ENCODE measurements around the gene BNIP2.
A peak's percentile ranks its signal among the peaks of the same experiment; 100 is the strongest.
"Not testable (repeated sequence)": the region's sequence is repeated elsewhere in the genome, so short reads cannot be mapped to it uniquely, and the experiment has no call there.

BNIP2 gene

DNA sequence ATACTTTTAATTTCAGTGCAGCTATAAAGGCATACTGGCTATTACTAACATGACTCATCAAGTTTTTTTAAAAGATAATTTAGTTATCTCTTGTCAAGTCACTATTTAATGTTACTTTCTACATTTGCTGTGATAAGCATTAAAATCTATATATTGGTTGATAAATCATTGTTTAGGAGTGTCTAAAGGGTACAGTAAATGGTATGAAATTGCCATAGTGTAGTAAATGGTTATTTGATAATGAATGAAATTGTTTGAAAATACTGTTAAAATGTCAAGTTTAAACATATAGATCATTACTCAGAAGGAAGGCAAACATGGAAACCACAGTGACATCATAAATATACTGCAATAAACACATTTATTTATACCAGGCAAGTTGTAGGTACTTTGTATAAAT is 13.2 kb upstream of the BNIP2 start:
- Histone ChIP-seq H3K4ac (ENCODE audit: low read depth, low read length) (no peak overlapping the region), H3K4me2 (ENCODE audit: low read length) (no peak overlapping the region), H3K4me1 (ENCODE audit: control insufficient read depth in 1 of 2, insufficient read depth in 2 of 2, low read length in 2 of 2) (no peaks in the 10 kb centered on the region), H4K8ac (ENCODE audit: low read depth, low read length) (no peak overlapping the region), H2AK5ac (ENCODE audit: low read length) (no peak overlapping the region), H3K23ac (ENCODE audit: low read length) (no peak overlapping the region), H2AFZ (ENCODE audit: insufficient read depth, low read length, poor library complexity) (no peak overlapping the region), H4K91ac (ENCODE audit: low read depth, low read length) (no peak overlapping the region), H3K9ac (ENCODE audit: low read length) (no peak overlapping the region), H3K79me1 (ENCODE audit: low read length) (no peaks in the 10 kb centered on the region), H4K12ac (ENCODE audit: low read depth, low read length) (no peak overlapping the region), H3K36me3 (ENCODE audit: control insufficient read depth in 1 of 2, insufficient read depth in 2 of 2, low read length in 2 of 2) (no peaks in the 10 kb centered on the region), H2BK12ac (ENCODE audit: low read length) (no peak overlapping the region), H2BK120ac (ENCODE audit: insufficient read depth, low read length, poor library complexity) (no peak overlapping the region), H2BK5ac (ENCODE audit: low read depth, low read length, poor library complexity) (no peak overlapping the region), H3K4me3 (ENCODE audit: low read depth, low read length) (no peak overlapping the region), H3K14ac (ENCODE audit: low read length) (no peak overlapping the region), H3K27ac (ENCODE audit: low read depth, low read length) (no peak overlapping the region), H3K9me3 (ENCODE audit: insufficient read depth, low read depth, low read length) (no peaks in the 10 kb centered on the region), H3K79me2 (ENCODE audit: control insufficient read depth, insufficient read depth, low read length, poor library complexity) (no peaks in the 10 kb centered on the region), H3K18ac (ENCODE audit: low read length) (no peak overlapping the region), H3K27me3 (ENCODE audit: insufficient read depth, low read length) (no peaks in the 10 kb centered on the region)
- no peak for DNase-seq

DNA sequence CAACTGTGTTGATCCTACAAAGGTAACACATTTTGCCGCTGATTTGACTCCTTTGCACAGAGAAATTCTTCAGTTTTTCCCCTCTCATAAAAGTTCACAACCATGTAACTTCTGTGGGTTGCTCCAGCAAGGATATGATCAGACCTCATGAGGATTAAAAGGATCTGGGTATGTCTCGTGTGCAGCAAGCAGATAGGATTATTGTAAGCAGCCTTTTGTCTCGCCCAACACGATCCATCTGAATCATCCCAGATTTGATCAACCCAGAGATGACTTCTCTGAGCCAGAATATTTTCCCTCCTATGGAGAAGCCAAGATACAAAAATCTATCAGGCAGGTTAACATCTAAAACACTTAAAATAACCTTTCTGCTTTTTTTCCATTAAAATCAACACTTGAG is 12.8 kb upstream of the BNIP2 start:
- no peak overlapping the region for H3K23ac ChIP-seq (ENCODE audit: low read length)
- no peak overlapping the region for H3K4me3 ChIP-seq (ENCODE audit: low read depth, low read length)
- H2BK12ac ChIP-seq (ENCODE audit: low read length), result no peak overlapping the region
- H4K8ac ChIP-seq (ENCODE audit: low read depth, low read length), result no peak overlapping the region
- no peak overlapping the region for H2BK120ac ChIP-seq (ENCODE audit: insufficient read depth, low read length, poor library complexity)
- H3K4ac ChIP-seq (ENCODE audit: low read depth, low read length), result no peak overlapping the region
- no peak overlapping the region for H2AFZ ChIP-seq (ENCODE audit: insufficient read depth, low read length, poor library complexity)
- no peaks in the 10 kb centered on the region for H3K4me1 ChIP-seq (ENCODE audit: control insufficient read depth in 1 of 2, insufficient read depth in 2 of 2, low read length in 2 of 2)
- H3K36me3 ChIP-seq (ENCODE audit: control insufficient read depth in 1 of 2, insufficient read depth in 2 of 2, low read length in 2 of 2), result no peaks in the 10 kb centered on the region
- no peaks in the 10 kb centered on the region for H3K27me3 ChIP-seq (ENCODE audit: insufficient read depth, low read length)
- DNase-seq, result no peak
- H4K12ac ChIP-seq (ENCODE audit: low read depth, low read length), result no peak overlapping the region
- WGBS (ENCODE audit: extremely low coverage, insufficient coverage, insufficient read length), result no CpG with 5 or more reads among the region's 4 CpGs
- H3K79me2 ChIP-seq (ENCODE audit: control insufficient read depth, insufficient read depth, low read length, poor library complexity), result no peaks in the 10 kb centered on the region
- no peak overlapping the region for H3K27ac ChIP-seq (ENCODE audit: low read depth, low read length)
- no peak overlapping the region for H3K4me2 ChIP-seq (ENCODE audit: low read length)
- H4K91ac ChIP-seq (ENCODE audit: low read depth, low read length), result no peak overlapping the region
- no peaks in the 10 kb centered on the region for H3K79me1 ChIP-seq (ENCODE audit: low read length)
- H2AK5ac ChIP-seq (ENCODE audit: low read length), result no peak overlapping the region
- no peaks in the 10 kb centered on the region for H3K9me3 ChIP-seq (ENCODE audit: insufficient read depth, low read depth, low read length)
- H3K9ac ChIP-seq (ENCODE audit: low read length), result no peak overlapping the region
- H3K18ac ChIP-seq (ENCODE audit: low read length), result no peak overlapping the region
- no peak overlapping the region for H2BK5ac ChIP-seq (ENCODE audit: low read depth, low read length, poor library complexity)
- H3K14ac ChIP-seq (ENCODE audit: low read length), result no peak overlapping the region

DNA sequence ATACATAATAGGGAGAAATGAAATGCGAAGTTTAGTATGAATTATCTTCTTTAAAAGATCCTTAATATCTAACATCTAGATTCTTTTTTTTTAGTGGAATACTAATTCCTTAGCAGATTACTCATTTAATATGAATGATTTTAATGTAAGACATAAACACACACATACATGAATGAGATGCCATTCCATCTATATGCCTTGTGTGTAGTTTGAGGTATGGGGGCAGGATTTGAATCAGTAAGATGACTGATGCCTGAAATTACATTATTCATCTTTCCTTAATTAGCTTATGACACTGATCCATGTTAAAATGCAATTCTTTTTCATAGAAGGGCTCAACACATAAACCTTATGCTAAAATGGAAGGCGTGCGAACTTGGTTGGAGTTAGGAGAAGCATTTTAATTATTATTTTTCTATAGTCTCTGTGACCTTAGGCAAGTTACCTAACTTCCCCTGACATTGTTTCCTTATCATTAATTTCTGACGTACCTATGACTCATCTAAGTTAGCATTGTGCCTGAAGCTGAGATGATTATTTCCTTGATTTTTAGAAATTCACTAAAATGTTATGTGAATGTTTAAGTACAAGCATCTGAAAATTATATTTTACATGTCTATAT is 10.8 kb upstream of the BNIP2 start:
- no peaks in the 10 kb centered on the region for H3K27me3 ChIP-seq (ENCODE audit: insufficient read depth, low read length)
- no peak overlapping the region for H3K18ac ChIP-seq (ENCODE audit: low read length)
- H3K14ac ChIP-seq (ENCODE audit: low read length), result no peak overlapping the region
- H2BK12ac ChIP-seq (ENCODE audit: low read length), result no peak overlapping the region
- no peaks in the 10 kb centered on the region for H3K9me3 ChIP-seq (ENCODE audit: insufficient read depth, low read depth, low read length)
- no peak overlapping the region for H3K9ac ChIP-seq (ENCODE audit: low read length)
- WGBS (ENCODE audit: extremely low coverage, insufficient coverage, insufficient read length), result no CpG with 5 or more reads among the region's 4 CpGs
- H2AFZ ChIP-seq (ENCODE audit: insufficient read depth, low read length, poor library complexity), result no peak overlapping the region
- H3K79me1 ChIP-seq (ENCODE audit: low read length), result no peaks in the 10 kb centered on the region
- H2BK5ac ChIP-seq (ENCODE audit: low read depth, low read length, poor library complexity), result no peak overlapping the region
- H3K23ac ChIP-seq (ENCODE audit: low read length), result no peak overlapping the region
- H3K27ac ChIP-seq (ENCODE audit: low read depth, low read length), result no peak overlapping the region
- H3K36me3 ChIP-seq (ENCODE audit: control insufficient read depth in 1 of 2, insufficient read depth in 2 of 2, low read length in 2 of 2), result no peaks in the 10 kb centered on the region
- DNase-seq, result peak; percentile 19 to 84
- H3K4me1 ChIP-seq (ENCODE audit: control insufficient read depth in 1 of 2, insufficient read depth in 2 of 2, low read length in 2 of 2), result no peaks in the 10 kb centered on the region
- H3K79me2 ChIP-seq (ENCODE audit: control insufficient read depth, insufficient read depth, low read length, poor library complexity), result no peaks in the 10 kb centered on the region
- no peak overlapping the region for H4K8ac ChIP-seq (ENCODE audit: low read depth, low read length)
- H3K4ac ChIP-seq (ENCODE audit: low read depth, low read length), result no peak overlapping the region
- H3K4me3 ChIP-seq (ENCODE audit: low read depth, low read length), result no peak overlapping the region
- H3K4me2 ChIP-seq (ENCODE audit: low read length), result no peak overlapping the region
- H2BK120ac ChIP-seq (ENCODE audit: insufficient read depth, low read length, poor library complexity), result no peak overlapping the region
- no peak overlapping the region for H2AK5ac ChIP-seq (ENCODE audit: low read length)
- no peak overlapping the region for H4K12ac ChIP-seq (ENCODE audit: low read depth, low read length)
- no peak overlapping the region for H4K91ac ChIP-seq (ENCODE audit: low read depth, low read length)

DNA sequence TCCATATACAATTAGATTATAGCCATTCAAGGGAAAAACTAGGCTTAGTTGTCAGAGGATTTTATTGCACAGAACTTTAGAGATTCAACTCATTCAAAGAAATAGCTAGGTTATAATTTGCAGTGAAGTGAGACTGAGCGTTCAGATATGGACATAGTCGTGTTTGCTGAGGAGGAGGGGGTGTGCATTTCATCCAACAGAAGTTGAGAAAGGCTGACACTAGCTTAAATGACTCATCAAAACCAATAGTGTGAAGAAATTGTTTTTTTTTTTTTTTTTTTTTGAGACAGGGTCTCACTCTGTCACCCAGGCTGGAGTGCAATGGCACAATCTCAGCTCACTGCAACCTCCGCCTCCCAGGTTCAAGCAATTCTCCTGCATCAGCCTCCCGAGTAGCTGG is 8.9 kb upstream of the BNIP2 start:
- not testable (repeated sequence) for H3K27me3 ChIP-seq (ENCODE audit: insufficient read depth, low read length); H2AFZ ChIP-seq (ENCODE audit: insufficient read depth, low read length, poor library complexity); H3K14ac ChIP-seq (ENCODE audit: low read length); H3K27ac ChIP-seq (ENCODE audit: low read depth, low read length); H4K12ac ChIP-seq (ENCODE audit: low read depth, low read length); H3K4me2 ChIP-seq (ENCODE audit: low read length); H2BK120ac ChIP-seq (ENCODE audit: insufficient read depth, low read length, poor library complexity); H4K8ac ChIP-seq (ENCODE audit: low read depth, low read length); H2BK5ac ChIP-seq (ENCODE audit: low read depth, low read length, poor library complexity); H3K18ac ChIP-seq (ENCODE audit: low read length); H3K36me3 ChIP-seq (ENCODE audit: control insufficient read depth in 1 of 2, insufficient read depth in 2 of 2, low read length in 2 of 2); H2AK5ac ChIP-seq (ENCODE audit: low read length); H2BK12ac ChIP-seq (ENCODE audit: low read length); H3K79me2 ChIP-seq (ENCODE audit: control insufficient read depth, insufficient read depth, low read length, poor library complexity); H3K4me3 ChIP-seq (ENCODE audit: low read depth, low read length); H3K79me1 ChIP-seq (ENCODE audit: low read length); H3K4ac ChIP-seq (ENCODE audit: low read depth, low read length); DNase-seq; H3K9me3 ChIP-seq (ENCODE audit: insufficient read depth, low read depth, low read length); H3K9ac ChIP-seq (ENCODE audit: low read length); H3K4me1 ChIP-seq (ENCODE audit: control insufficient read depth in 1 of 2, insufficient read depth in 2 of 2, low read length in 2 of 2); H3K23ac ChIP-seq (ENCODE audit: low read length)
- WGBS (ENCODE audit: extremely low coverage, insufficient coverage, insufficient read length), result no CpG with 5 or more reads among the region's 4 CpGs
- H4K91ac ChIP-seq (ENCODE audit: low read depth, low read length), result peak overlapping the region; percentile 37
